H1 (cell line): ENCODE data around the gene CST7. TPM values are rescaled to one million over a fixed set of nuclear protein-coding genes. Genes with fewer than 3 reads are reported as not detected.

ENCODE experiments used
- BCL11A ChIP-seq, 2 experiments: IDR thresholded peaks; one replicate each; pipeline ENCODE4 v1.6.1; 2011; ENCODE audit warnings: low read depth in 2 of 2, low read length in 2 of 2, mild to moderate bottlenecking in 2 of 2
- JUND ChIP-seq: IDR thresholded peaks from 2 replicates; pipeline ENCODE4 v1.6.1; 2011; ENCODE audit warnings: mild to moderate bottlenecking, improper control_type of control experiment, low read length
- polyA plus RNA-seq, 7 experiments: library from polyadenylated mRNA; depleted of rRNA in 3 of 7; stranded (reverse) in 5 of 7; unstranded in 2 of 7; fragments of >200 nt in 5 of 7; fragments of 200-250 nt in 2 of 7; gene quantifications; 1 replicate in 5 of 7; 2 replicates in 1 of 7; 4 replicates in 1 of 7; pipeline versions ENCODE4 v1.2.1 to v1.2.3, GENCODE V29; 2011 to 2013; ENCODE audit warnings: missing spikeins in 2 of 7, mixed read lengths in 2 of 7
- total RNA-seq: library from RNA; stranded (reverse); fragmentation: NEBNext Ultra II Directional; extraction: Animal tissue kit (Norgen Biotek cat#: 25700); gene quantifications from 2 replicates; pipeline ENCODE4 v1.2.1, GENCODE V29; 2021
- TF ChIP-seq, protein P1 (sequence below), 3 experiments: IDR thresholded peaks; 1 replicate in 2 of 3; 2 replicates in 1 of 3; pipeline versions ENCODE4 v1.5.1 to v1.6.1; 2011; ENCODE audit warnings: low read length in 3 of 3, mild to moderate bottlenecking in 3 of 3, inconsistent platforms in 2 of 3, low read depth in 1 of 3, moderate library complexity in 1 of 3; ENCODE audit not compliant: insufficient read depth in 1 of 3; ENCODE audit errors: control extremely low read depth in 1 of 3
- TF ChIP-seq, protein P2 (sequence below): IDR thresholded peaks from 2 replicates; pipeline ENCODE4 v1.6.1; 2012; ENCODE audit warnings: inconsistent platforms

CST7 gene
- total and polyA plus RNA-seq, 2 of the 8 experiments (the other 6 are each of a cell fraction or from before 2014, with no cell fraction given), result not detected

DNA sequence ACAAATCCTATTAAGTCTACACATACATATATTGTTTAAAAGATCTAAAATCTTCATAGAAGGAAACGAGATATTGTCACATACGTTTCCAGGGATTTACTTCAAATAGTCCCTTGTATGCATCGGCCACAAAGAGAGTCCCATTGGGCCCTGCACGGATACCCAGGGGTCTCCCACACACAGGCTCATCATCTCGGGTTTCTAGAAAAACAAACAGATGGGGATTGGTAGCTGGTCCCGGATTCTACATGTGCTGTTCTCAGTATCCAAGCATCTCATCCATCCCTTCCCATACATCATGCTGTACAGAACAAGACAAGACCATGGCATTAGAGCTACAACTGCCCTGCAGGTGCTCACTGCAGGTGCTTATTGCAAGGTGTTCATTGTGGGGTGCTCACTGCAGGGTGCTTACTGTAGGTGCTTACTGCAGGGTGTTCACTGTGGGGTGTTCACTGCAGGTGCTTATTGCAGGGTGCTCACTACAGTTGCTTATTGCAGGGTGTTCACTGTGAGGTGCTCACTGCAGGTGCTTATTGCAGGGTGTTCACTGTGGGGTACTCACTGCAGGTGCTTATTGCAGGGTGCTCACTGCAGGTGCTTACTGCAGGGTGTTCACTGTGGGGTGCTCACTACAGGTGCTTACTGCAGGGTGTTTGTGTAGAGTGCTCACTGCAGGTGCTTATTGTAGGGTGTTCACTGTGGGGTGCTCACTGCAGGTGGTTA lies 22.5 kb downstream of the CST7 start (continued):
- TF ChIP-seq, protein P1, sequence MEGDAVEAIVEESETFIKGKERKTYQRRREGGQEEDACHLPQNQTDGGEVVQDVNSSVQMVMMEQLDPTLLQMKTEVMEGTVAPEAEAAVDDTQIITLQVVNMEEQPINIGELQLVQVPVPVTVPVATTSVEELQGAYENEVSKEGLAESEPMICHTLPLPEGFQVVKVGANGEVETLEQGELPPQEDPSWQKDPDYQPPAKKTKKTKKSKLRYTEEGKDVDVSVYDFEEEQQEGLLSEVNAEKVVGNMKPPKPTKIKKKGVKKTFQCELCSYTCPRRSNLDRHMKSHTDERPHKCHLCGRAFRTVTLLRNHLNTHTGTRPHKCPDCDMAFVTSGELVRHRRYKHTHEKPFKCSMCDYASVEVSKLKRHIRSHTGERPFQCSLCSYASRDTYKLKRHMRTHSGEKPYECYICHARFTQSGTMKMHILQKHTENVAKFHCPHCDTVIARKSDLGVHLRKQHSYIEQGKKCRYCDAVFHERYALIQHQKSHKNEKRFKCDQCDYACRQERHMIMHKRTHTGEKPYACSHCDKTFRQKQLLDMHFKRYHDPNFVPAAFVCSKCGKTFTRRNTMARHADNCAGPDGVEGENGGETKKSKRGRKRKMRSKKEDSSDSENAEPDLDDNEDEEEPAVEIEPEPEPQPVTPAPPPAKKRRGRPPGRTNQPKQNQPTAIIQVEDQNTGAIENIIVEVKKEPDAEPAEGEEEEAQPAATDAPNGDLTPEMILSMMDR (IDR thresholded peaks at IDR 0.05; ENCODE audit: control extremely low read depth in 1 of 3, insufficient read depth in 1 of 3, low read depth in 1 of 3, low read length in 3 of 3), result no peak
- no peak for TF ChIP-seq JUND
- TF ChIP-seq BCL11A (IDR thresholded peaks at IDR 0.05; ENCODE audit: low read depth in 2 of 2, low read length in 2 of 2), result no peak
- TF ChIP-seq, protein P2, sequence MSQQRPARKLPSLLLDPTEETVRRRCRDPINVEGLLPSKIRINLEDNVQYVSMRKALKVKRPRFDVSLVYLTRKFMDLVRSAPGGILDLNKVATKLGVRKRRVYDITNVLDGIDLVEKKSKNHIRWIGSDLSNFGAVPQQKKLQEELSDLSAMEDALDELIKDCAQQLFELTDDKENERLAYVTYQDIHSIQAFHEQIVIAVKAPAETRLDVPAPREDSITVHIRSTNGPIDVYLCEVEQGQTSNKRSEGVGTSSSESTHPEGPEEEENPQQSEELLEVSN, result no peak
